WTC11 (cell line): ENCODE results near the gene RGS12. TPM values are rescaled to one million over a fixed set of nuclear protein-coding genes. Genes with fewer than 3 reads are reported as not detected.

Experiments used
- ATAC-seq: fragments of 200-7000 bp; cut with Tn5 transposase; 2 replicates; pipeline ENCODE4 v1.10.0; 2021; ENCODE audit warnings: mild to moderate bottlenecking, moderate library complexity
- Bru-seq: library from RNA; stranded (reverse); fragments of 400-500 nt; gene quantifications from one replicate; lab custom pipeline; 2021; lab: Mats Ljungman, UMichigan
- CTCF ChIA-PET: fragments of 300-600 bp; sonication (Branson Sonifier 250); formaldehyde crosslinking; loops from one replicate; lab custom pipeline; 2021; ENCODE audit warnings: antibody characterized with exemption; lab: Charles Lee
- POLR2A ChIA-PET: fragments of 350-600 bp; sonication (Branson Sonifier 250); formaldehyde crosslinking; loops from one replicate; lab custom pipeline; 2021; ENCODE audit warnings: antibody characterized with exemption; lab: Charles Lee
- DNase-seq: peaks from one replicate; pipeline ENCODE4 v3.0.0; 2021; ENCODE audit warnings: low spot score
- H3K27ac Mint-ChIP-seq: 2 replicates; pipeline ENCODE4 v1.8.0; 2021; ENCODE audit warnings: mixed read lengths
- H3K27me3 Mint-ChIP-seq: 2 replicates; pipeline ENCODE4 v1.8.0; 2021; ENCODE audit warnings: low read depth, mild to moderate bottlenecking, moderate library complexity, mixed read lengths
- H3K36me3 Mint-ChIP-seq: 2 replicates; pipeline ENCODE4 v1.8.0; 2021; ENCODE audit warnings: mixed read lengths
- H3K4me1 Mint-ChIP-seq: 2 replicates; pipeline ENCODE4 v1.8.0; 2022; ENCODE audit warnings: mixed read lengths
- H3K4me3 Mint-ChIP-seq: 2 replicates; pipeline ENCODE4 v1.8.0; 2021; ENCODE audit warnings: mild to moderate bottlenecking, moderate library complexity, mixed read lengths
- H3K9me3 Mint-ChIP-seq: 2 replicates; pipeline ENCODE4 v1.8.0; 2021; ENCODE audit warnings: mixed read lengths
- ATF1 ChIP-seq: sonication (generic); formaldehyde crosslinking; IDR thresholded peaks from 2 replicates; pipeline ENCODE4 v1.8.1; 2023; ENCODE audit warnings: mild to moderate bottlenecking, moderate library complexity, missing genetic modification reagents
- CBFB ChIP-seq: sonication (generic); formaldehyde crosslinking; IDR thresholded peaks from 2 replicates; pipeline ENCODE4 v1.8.1; 2022; ENCODE audit warnings: mild to moderate bottlenecking, low read depth, missing genetic modification reagents
- ETV6 ChIP-seq: sonication (generic); formaldehyde crosslinking; IDR thresholded peaks from 2 replicates; pipeline ENCODE4 v1.8.1; 2022; ENCODE audit warnings: mild to moderate bottlenecking, missing genetic modification reagents
- FOXK1 ChIP-seq: sonication (generic); formaldehyde crosslinking; IDR thresholded peaks from 2 replicates; pipeline ENCODE4 v1.8.0; 2022; ENCODE audit warnings: mild to moderate bottlenecking, moderate library complexity, missing genetic modification reagents
- IRF2 ChIP-seq: sonication (generic); formaldehyde crosslinking; IDR thresholded peaks from 2 replicates; pipeline ENCODE4 v1.8.0; 2022; ENCODE audit warnings: low read depth, missing genetic modification reagents, borderline replicate concordance
- JAZF1 ChIP-seq: fragments of 250-450 bp; sonication (Bioruptor Pico); IDR thresholded peaks from 2 replicates; pipeline ENCODE4 v1.9.0; 2021; ENCODE audit warnings: moderate library complexity, mild to moderate bottlenecking, inconsistent platforms
- MYBL2 ChIP-seq: sonication (generic); formaldehyde crosslinking; IDR thresholded peaks from 2 replicates; pipeline ENCODE4 v1.8.1; 2023; ENCODE audit warnings: mild to moderate bottlenecking, moderate library complexity, missing genetic modification reagents
- NFE2L1 ChIP-seq: sonication (generic); formaldehyde crosslinking; IDR thresholded peaks from 2 replicates; pipeline ENCODE4 v1.8.1; 2023; ENCODE audit warnings: missing genetic modification reagents
- NR1H2 ChIP-seq: sonication (generic); formaldehyde crosslinking; IDR thresholded peaks from 2 replicates; pipeline ENCODE4 v1.9.0; 2021; ENCODE audit warnings: mild to moderate bottlenecking, moderate library complexity, missing genetic modification reagents
- OVOL2 ChIP-seq: fragments of 250-450 bp; sonication (Bioruptor Pico); IDR thresholded peaks from 2 replicates; pipeline ENCODE4 v1.9.0; 2021; ENCODE audit warnings: mild to moderate bottlenecking, borderline replicate concordance
- PRDM15 ChIP-seq: sonication (generic); formaldehyde crosslinking; IDR thresholded peaks from 2 replicates; pipeline ENCODE4 v1.8.0; 2022; ENCODE audit warnings: missing genetic modification reagents
- SMAD3 ChIP-seq: sonication (generic); formaldehyde crosslinking; IDR thresholded peaks from 2 replicates; pipeline ENCODE4 v1.8.0; 2022; ENCODE audit warnings: missing genetic modification reagents, mild to moderate bottlenecking, borderline replicate concordance
- SP1 ChIP-seq: sonication (generic); formaldehyde crosslinking; conservative IDR thresholded peaks from 2 replicates; pipeline ENCODE4 v1.8.1; 2022; ENCODE audit warnings: missing genetic modification reagents
- TCF7 ChIP-seq: sonication (generic); formaldehyde crosslinking; IDR thresholded peaks from 2 replicates; pipeline ENCODE4 v1.8.0; 2022; ENCODE audit warnings: mild to moderate bottlenecking, low read depth, missing genetic modification reagents, moderate library complexity
- TEAD1 ChIP-seq: sonication (generic); formaldehyde crosslinking; IDR thresholded peaks from 2 replicates; pipeline ENCODE4 v1.8.0; 2022; ENCODE audit warnings: mild to moderate bottlenecking, missing genetic modification reagents
- ZNF423 ChIP-seq: fragments of 250-450 bp; sonication (Bioruptor Pico); IDR thresholded peaks from 2 replicates; pipeline ENCODE4 v2.1.2; 2022; ENCODE audit warnings: mild to moderate bottlenecking, moderate library complexity
- long read RNA-seq, 3 experiments: library from RNA in 1 of 3; library from capped mRNA in 1 of 3; library from polyadenylated mRNA in 1 of 3; unstranded in 2 of 3; stranded (forward) in 1 of 3; transcript quantifications; one replicate each; pipeline ENCODE4 v2.0.0, GENCODE V29; 2021
- total RNA-seq: library from RNA; stranded (reverse); gene quantifications from 3 replicates; pipeline ENCODE4 v1.2.3, GENCODE V29; 2021
- TF ChIP-seq, protein P1 (sequence below): sonication (generic); formaldehyde crosslinking; IDR thresholded peaks from 2 replicates; pipeline ENCODE4 v1.8.0; 2022; ENCODE audit warnings: mild to moderate bottlenecking, missing genetic modification reagents
- TF ChIP-seq, protein P2 (sequence below): sonication (generic); formaldehyde crosslinking; IDR thresholded peaks from 2 replicates; pipeline ENCODE4 v1.8.0; 2022; ENCODE audit warnings: mild to moderate bottlenecking, missing genetic modification reagents

The RGS12 gene
- total RNA-seq (21.0 to 24.7 TPM (median 24.2 TPM) in 3 replicates), Bru-seq, nascent RNA (percentile 53 among the genes with signal in this experiment)
- long read RNA-seq, experiment 1, full-length matches to known transcripts: 5 of 64 reads
- long read RNA-seq, experiment 1, partial matches to known transcripts: 12 of 64 reads
- long read RNA-seq, experiment 1, other reads (novel, unspliced or antisense): 47 of 64 reads
- long read RNA-seq, experiment 2, partial matches to known transcripts: 5 of 10 reads
- long read RNA-seq, experiment 2, other reads (novel, unspliced or antisense): 5 of 10 reads
- long read RNA-seq, experiment 3, partial matches to known transcripts: 0 of 1 reads
- long read RNA-seq, experiment 3, other reads (novel, unspliced or antisense): 1 of 1 reads

DNA sequence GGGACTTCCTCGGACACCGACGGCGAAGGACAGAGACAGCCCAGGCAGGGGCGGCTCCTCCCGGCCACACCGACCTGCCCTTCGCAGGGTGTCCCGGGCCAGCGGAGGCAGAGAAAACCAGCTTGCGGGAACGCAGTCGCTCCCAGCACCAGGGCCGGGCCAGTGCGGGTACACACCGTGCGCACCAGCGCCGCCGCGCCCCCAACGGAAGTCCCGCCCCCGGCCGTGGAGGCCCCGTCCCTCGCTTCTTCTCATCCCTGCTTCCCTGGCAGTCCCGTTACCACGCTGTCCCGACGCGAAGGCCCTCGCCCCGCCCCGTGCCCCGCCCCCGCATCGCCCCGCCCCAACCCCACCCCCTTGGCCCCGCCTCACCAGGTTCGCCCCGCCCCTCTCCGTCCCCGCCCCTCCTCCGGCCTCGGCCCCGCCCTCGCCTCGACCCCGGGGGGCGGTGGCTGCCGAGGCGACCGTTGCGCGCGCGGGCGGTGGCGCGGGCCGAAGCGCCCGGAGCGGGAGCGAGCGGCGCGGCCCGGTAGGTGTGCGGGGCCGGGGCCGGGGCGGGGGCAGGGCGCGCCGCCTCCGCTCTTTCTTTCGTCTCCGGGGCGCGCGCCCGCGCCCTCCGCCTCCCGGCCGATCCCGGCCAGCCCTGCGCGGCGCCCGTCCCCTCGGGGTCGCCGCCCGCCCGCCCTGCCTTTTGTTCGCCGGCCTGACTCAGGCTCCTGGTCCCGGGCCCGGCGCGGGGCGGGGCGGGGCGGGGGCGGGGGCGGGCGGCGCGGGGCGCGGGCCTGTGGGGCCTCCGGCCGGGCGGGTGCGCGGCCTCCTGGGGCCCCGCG is at the start of gene RGS12:
Gene RGS12 (plus strand): TSS at position 451 of the 830 bp plus-strand sequence. CDS start 23,150 bp downstream, outside the sequence.
- Mint-ChIP-seq H3K4me1 (peaks cover 26% of the 10 kb centered on the region), H3K27me3 (peaks cover 23% of the 10 kb centered on the region), H3K4me3 (peak within 1 kb of the TSS; percentile 79), H3K9me3 (no peaks in the 10 kb centered on the region), H3K36me3 (no peaks in the 10 kb centered on the region), H3K27ac (peak within 1 kb of the TSS; percentile 53; the same call in 1 of the 2 replicates)
- peak; percentile 89 for ATAC-seq
- no peak for TF ChIP-seq ATF1
- 0 out of 2 replicates have a peak, but pooled peaks have one; percentile 64 for TF ChIP-seq SMAD3 (CRISPR knock-in tag)
- no peak for TF ChIP-seq JAZF1 (CRISPR knock-in tag)
- no peak for TF ChIP-seq OVOL2
- 0 out of 2 replicates have a peak, but pooled peaks have one; percentile 2 for TF ChIP-seq MYBL2 (CRISPR knock-in tag)
- no peak for TF ChIP-seq ZNF423 (CRISPR knock-in tag)
- no peak for TF ChIP-seq NFE2L1
- TF ChIP-seq PRDM15: peak; percentile 35; the same call in 1 of the 2 replicates
- TF ChIP-seq NR1H2 (CRISPR knock-in tag): no peak
- peak; percentile 64 for TF ChIP-seq FOXK1 (CRISPR knock-in tag)
- TF ChIP-seq, protein P1, sequence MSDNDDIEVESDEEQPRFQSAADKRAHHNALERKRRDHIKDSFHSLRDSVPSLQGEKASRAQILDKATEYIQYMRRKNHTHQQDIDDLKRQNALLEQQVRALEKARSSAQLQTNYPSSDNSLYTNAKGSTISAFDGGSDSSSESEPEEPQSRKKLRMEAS (CRISPR knock-in tag): peak; percentile 54; the same call in 1 of the 2 replicates
- TF ChIP-seq, protein P2, sequence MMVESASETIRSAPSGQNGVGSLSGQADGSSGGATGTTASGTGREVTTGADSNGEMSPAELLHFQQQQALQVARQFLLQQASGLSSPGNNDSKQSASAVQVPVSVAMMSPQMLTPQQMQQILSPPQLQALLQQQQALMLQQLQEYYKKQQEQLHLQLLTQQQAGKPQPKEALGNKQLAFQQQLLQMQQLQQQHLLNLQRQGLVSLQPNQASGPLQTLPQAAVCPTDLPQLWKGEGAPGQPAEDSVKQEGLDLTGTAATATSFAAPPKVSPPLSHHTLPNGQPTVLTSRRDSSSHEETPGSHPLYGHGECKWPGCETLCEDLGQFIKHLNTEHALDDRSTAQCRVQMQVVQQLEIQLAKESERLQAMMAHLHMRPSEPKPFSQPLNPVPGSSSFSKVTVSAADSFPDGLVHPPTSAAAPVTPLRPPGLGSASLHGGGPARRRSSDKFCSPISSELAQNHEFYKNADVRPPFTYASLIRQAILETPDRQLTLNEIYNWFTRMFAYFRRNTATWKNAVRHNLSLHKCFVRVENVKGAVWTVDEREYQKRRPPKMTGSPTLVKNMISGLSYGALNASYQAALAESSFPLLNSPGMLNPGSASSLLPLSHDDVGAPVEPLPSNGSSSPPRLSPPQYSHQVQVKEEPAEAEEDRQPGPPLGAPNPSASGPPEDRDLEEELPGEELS (CRISPR knock-in tag): peak; percentile 53; the same call in 1 of the 2 replicates
- no peak for TF ChIP-seq IRF2
- TF ChIP-seq CBFB (CRISPR knock-in tag): no peak
- TF ChIP-seq TCF7 (CRISPR knock-in tag): peak; percentile 25; the same call in 1 of the 2 replicates
- 0 out of 2 replicates have a peak, but pooled peaks have one; percentile 12 for TF ChIP-seq TEAD1
- TF ChIP-seq ETV6 (CRISPR knock-in tag): peak; percentile 80; the same call in 1 of the 2 replicates
- TF ChIP-seq SP1 (CRISPR knock-in tag): peak; percentile 50; the same call in 1 of the 2 replicates
- ChIA-PET POLR2A (interaction anchor here (1.2 kb wide), 1 partner anchor 199 kb away, joined by 4 read pairs; no protein-coding TSS in a partner anchor), CTCF (interaction anchor here (0.8 to 3.7 kb wide), 5 partner anchors 17 to 174 kb away, joined by 3 to 45 read pairs (median 4); no protein-coding TSS in a partner anchor)
- DNase-seq: peak; percentile 96
